GM12874 (cell line): ENCODE measurements around the gene FGF22.

ENCODE experiments used
- CTCF ChIP-seq: IDR thresholded peaks from 2 replicates; pipeline ENCODE4 v1.5.1; 2011; ENCODE audit warnings: low read depth, mild to moderate bottlenecking, control low read depth, low read length, moderate library complexity; ENCODE audit not compliant: insufficient read depth

The FGF22 gene

DNA sequence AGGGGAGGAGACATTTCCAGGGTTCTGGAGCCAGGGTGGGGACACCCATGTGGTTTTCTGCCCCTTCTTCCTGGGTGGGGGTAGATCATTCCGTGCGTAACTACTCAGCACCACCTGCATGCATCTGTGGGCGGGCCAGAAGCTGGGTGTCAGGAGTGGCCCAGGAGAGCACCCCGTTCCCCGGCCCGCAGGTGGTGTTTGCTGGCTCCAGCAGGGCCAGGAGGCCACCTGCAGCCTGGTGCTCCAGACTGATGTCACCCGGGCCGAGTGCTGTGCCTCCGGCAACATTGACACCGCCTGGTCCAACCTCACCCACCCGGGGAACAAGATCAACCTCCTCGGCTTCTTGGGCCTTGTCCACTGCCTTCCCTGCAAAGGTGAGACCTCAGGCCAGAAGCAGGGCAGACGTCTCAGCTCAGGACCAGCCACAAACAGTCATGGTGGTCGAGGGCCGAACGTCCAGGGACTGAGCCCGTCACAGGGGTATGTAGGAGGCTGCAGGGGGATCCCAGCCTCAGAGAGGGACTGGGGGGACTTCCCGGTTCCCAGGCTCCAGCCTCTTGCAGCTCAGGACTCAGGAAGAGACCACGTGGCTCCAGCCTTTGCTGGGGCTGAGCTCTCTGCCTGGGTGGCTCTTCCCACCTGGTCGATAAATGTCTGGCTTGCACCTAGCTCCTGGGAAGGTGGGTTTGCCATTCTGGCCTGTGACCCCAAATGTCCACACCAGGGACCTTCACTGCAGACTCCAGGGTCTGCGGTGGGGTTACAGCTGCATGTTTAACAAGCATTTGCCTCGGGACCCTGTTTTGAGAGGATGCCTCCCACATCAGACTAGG, 38.1 kb downstream of the FGF22 start:
- TF ChIP-seq CTCF: no peak

GRCh38 chr19:678791-679388, 39.2 kb downstream of the FGF22 start:
- TF ChIP-seq CTCF: no peak

GRCh38 chr19:679418-680286, 40.0 kb downstream of the FGF22 start:
- TF ChIP-seq CTCF: no peak

DNA sequence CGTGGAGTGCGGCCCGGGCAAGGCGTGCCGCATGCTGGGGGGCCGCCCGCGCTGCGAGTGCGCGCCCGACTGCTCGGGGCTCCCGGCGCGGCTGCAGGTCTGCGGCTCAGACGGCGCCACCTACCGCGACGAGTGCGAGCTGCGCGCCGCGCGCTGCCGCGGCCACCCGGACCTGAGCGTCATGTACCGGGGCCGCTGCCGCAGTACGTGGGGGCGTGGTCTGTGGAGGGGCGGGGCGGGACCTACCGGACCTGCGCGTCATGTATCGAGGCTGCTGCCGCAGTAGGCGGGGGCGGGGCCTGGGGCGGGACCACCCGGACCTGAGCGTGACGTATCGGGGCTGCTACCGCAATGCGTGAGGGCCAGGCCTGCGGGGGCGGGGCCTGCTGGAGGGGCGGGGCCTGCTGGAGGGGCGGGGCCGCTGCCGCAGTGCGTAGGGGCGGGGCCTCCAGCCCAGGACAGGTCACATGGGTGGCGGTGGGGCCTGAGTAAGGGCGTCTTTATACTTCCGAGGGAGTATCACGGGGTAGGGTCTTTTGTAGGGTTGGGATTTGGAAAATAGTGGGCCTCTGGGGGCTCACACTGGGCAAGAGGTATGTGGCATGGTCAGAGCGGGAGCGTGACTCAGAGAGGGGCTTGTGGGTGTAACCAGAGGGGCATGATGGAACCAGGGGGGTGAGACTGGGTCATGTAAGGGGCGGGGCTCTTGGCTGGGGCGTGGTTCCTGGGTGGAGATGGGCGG, 40.8 kb downstream of the FGF22 start:
- TF ChIP-seq CTCF: peak; percentile 63

GRCh38 chr19:681029-682019, 41.6 kb downstream of the FGF22 start:
- no peak for TF ChIP-seq CTCF

- no peak for TF ChIP-seq CTCF
Measured at GRCh38 chr19:682678-683320, 43.1 kb downstream of the FGF22 start.
